ENCODE data around the gene MED14.

Gene MED14

GRCh38 chrX:40603446-40603845, 131.9 kb downstream of the MED14 start:
- Histone ChIP-seq H3K4me1 (ENCODE audit: control insufficient read depth in 1 of 2, insufficient read depth in 1 of 2, low read depth in 1 of 2, low read length in 1 of 2) (no peaks in the 10 kb centered on the region), H3K27me3 (no peaks in the 10 kb centered on the region), H3K4me3 (ENCODE audit: low read depth in 1 of 2, low read length in 1 of 2) (no peak overlapping the region), H3K36me3 (peaks cover 50% of the 10 kb centered on the region), H3K27ac (no peak overlapping the region), H3K9me3 (no peaks in the 10 kb centered on the region)
- TF ChIP-seq, protein P1, sequence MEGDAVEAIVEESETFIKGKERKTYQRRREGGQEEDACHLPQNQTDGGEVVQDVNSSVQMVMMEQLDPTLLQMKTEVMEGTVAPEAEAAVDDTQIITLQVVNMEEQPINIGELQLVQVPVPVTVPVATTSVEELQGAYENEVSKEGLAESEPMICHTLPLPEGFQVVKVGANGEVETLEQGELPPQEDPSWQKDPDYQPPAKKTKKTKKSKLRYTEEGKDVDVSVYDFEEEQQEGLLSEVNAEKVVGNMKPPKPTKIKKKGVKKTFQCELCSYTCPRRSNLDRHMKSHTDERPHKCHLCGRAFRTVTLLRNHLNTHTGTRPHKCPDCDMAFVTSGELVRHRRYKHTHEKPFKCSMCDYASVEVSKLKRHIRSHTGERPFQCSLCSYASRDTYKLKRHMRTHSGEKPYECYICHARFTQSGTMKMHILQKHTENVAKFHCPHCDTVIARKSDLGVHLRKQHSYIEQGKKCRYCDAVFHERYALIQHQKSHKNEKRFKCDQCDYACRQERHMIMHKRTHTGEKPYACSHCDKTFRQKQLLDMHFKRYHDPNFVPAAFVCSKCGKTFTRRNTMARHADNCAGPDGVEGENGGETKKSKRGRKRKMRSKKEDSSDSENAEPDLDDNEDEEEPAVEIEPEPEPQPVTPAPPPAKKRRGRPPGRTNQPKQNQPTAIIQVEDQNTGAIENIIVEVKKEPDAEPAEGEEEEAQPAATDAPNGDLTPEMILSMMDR (IDR thresholded peaks at IDR 0.05), result no peak
